ENCODE results near the gene ARL5B. TPM values are rescaled to one million over a fixed set of nuclear protein-coding genes. Genes with fewer than 3 reads are reported as not detected.

The ARL5B gene
- total and polyA plus RNA-seq, 5 donors from 2014 or later, result 1.1 to 37.4 (median 1.2) TPM

- Histone ChIP-seq H3K4me3 (ENCODE audit: low read depth, low read length) (peak overlapping the region; percentile 99), H3K27ac (ENCODE audit: insufficient read depth, low read length, poor library complexity, severe bottlenecking) (peak overlapping the region; percentile 98), H3K4me1 (ENCODE audit: control insufficient read depth, insufficient read depth, low read length, poor library complexity, severe bottlenecking) (peaks cover 40% of the 10 kb centered on the region), H3K9me3 (ENCODE audit: control insufficient read depth in 2 of 2, low read length in 2 of 2) (no peaks in the 10 kb centered on the region), H3K27me3 (ENCODE audit: control insufficient read depth, insufficient read depth, low read length) (no peaks in the 10 kb centered on the region), H3K36me3 (ENCODE audit: control insufficient read depth, insufficient read depth, low read length) (no peaks in the 10 kb centered on the region)
- ATAC-seq (ENCODE audit: low read depth in 2 of 2), result no peak
- Mint-ChIP-seq H3K9me3 (no peaks in the 10 kb centered on the region), H3K4me1 (peaks cover 30 to 58% (median 44%) of the 10 kb centered on the region in 4 donors), H3K27me3 (no peaks in the 10 kb centered on the region), H3K36me3 (peaks cover 5% of the 10 kb centered on the region), H3K27ac (peak overlapping the region; percentile 84 to 100 (median 99)), H3K4me3 (peak overlapping the region; percentile 96 to 100 (median 100))
- peak in 2 of 3 donors; percentile 9 to 65 for DNase-seq
Measured at GRCh38 chr10:18659819-18660535, 746 bp downstream of the ARL5B start.

- peak overlapping the region; percentile 99 for H3K4me3 ChIP-seq (ENCODE audit: low read depth, low read length)
- Mint-ChIP-seq H3K9me3 (no peaks in the 10 kb centered on the region), H3K27ac (peak overlapping the region; percentile 5 to 100 (median 21)), H3K36me3 (peaks cover 3% of the 10 kb centered on the region), H3K4me3 (peak overlapping the region; percentile 69 to 100 (median 82)), H3K4me1 (peaks cover 34 to 68% (median 51%) of the 10 kb centered on the region in 4 donors), H3K27me3 (no peaks in the 10 kb centered on the region)
- no peaks in the 10 kb centered on the region for H3K27me3 ChIP-seq (ENCODE audit: control insufficient read depth, insufficient read depth, low read length)
- H3K27ac ChIP-seq (ENCODE audit: insufficient read depth, low read length, poor library complexity, severe bottlenecking), result peak overlapping the region; percentile 98
- H3K9me3 ChIP-seq (ENCODE audit: control insufficient read depth in 2 of 2, low read length in 2 of 2), result no peaks in the 10 kb centered on the region
- H3K36me3 ChIP-seq (ENCODE audit: control insufficient read depth, insufficient read depth, low read length), result no peaks in the 10 kb centered on the region
- ATAC-seq (ENCODE audit: low read depth in 2 of 2) (no peak), DNase-seq (no peak)
- peaks cover 40% of the 10 kb centered on the region for H3K4me1 ChIP-seq (ENCODE audit: control insufficient read depth, insufficient read depth, low read length, poor library complexity, severe bottlenecking)
Measured at GRCh38 chr10:18660816-18661431, 1.7 kb downstream of the ARL5B start.

- DNase-seq, result no peak
- peaks cover 15% of the 10 kb centered on the region for H3K36me3 Mint-ChIP-seq
Measured at GRCh38 chr10:18664841-18665478, 5.7 kb downstream of the ARL5B start.

GRCh38 chr10:18665815-18666558, 6.8 kb downstream of the ARL5B start:
- ATAC-seq (ENCODE audit: low read depth in 2 of 2) (no peak), DNase-seq (no peak)
- no peaks in the 10 kb centered on the region for H3K27me3 Mint-ChIP-seq
- H3K9me3 Mint-ChIP-seq, result no peaks in the 10 kb centered on the region
- H3K9me3 ChIP-seq (ENCODE audit: control insufficient read depth in 2 of 2, low read length in 2 of 2), result no peaks in the 10 kb centered on the region
- H3K36me3 ChIP-seq (ENCODE audit: control insufficient read depth, insufficient read depth, low read length), result peaks cover 35% of the 10 kb centered on the region
- no peak overlapping the region for H3K27ac ChIP-seq (ENCODE audit: insufficient read depth, low read length, poor library complexity, severe bottlenecking)
- H3K4me3 Mint-ChIP-seq, result peak overlapping the region in 2 of 4 donors; percentile 44 to 64
- peaks cover 20% of the 10 kb centered on the region for H3K36me3 Mint-ChIP-seq
- peaks cover 16% of the 10 kb centered on the region for H3K4me1 ChIP-seq (ENCODE audit: control insufficient read depth, insufficient read depth, low read length, poor library complexity, severe bottlenecking)
- peak overlapping the region in 2 of 3 donors; percentile 22 to 55 for H3K27ac Mint-ChIP-seq
- H3K4me1 Mint-ChIP-seq, result peaks cover 35 to 62% (median 45%) of the 10 kb centered on the region in 4 donors
- H3K4me3 ChIP-seq (ENCODE audit: low read depth, low read length), result no peak overlapping the region
- H3K27me3 ChIP-seq (ENCODE audit: control insufficient read depth, insufficient read depth, low read length), result no peaks in the 10 kb centered on the region

More at GRCh38 chr10:18664841-18665478, 5.7 kb downstream of the ARL5B start:
- Mint-ChIP-seq H3K27me3 (no peaks in the 10 kb centered on the region), H3K4me3 (peak overlapping the region in 1 of 4 donors; percentile 44), H3K9me3 (no peaks in the 10 kb centered on the region), H3K4me1 (peaks cover 40 to 66% (median 48%) of the 10 kb centered on the region in 4 donors), H3K27ac (peak overlapping the region in 1 of 3 donors; percentile 52)
- peaks cover 26% of the 10 kb centered on the region for H3K4me1 ChIP-seq (ENCODE audit: control insufficient read depth, insufficient read depth, low read length, poor library complexity, severe bottlenecking)
- no peaks in the 10 kb centered on the region for H3K27me3 ChIP-seq (ENCODE audit: control insufficient read depth, insufficient read depth, low read length)
- peaks cover 31% of the 10 kb centered on the region for H3K36me3 ChIP-seq (ENCODE audit: control insufficient read depth, insufficient read depth, low read length)
- H3K9me3 ChIP-seq (ENCODE audit: control insufficient read depth in 2 of 2, low read length in 2 of 2), result no peaks in the 10 kb centered on the region
- ATAC-seq (ENCODE audit: low read depth in 2 of 2), result no peak
- no peak overlapping the region for H3K4me3 ChIP-seq (ENCODE audit: low read depth, low read length)
- H3K27ac ChIP-seq (ENCODE audit: insufficient read depth, low read length, poor library complexity, severe bottlenecking), result no peak overlapping the region

GRCh38 chr10:18666810-18667209, 7.6 kb downstream of the ARL5B start:
- Mint-ChIP-seq H3K9me3 (no peaks in the 10 kb centered on the region), H3K4me1 (peaks cover 28 to 59% (median 39%) of the 10 kb centered on the region in 4 donors)

GRCh38 chr10:18668026-18668425, 8.8 kb downstream of the ARL5B start:
- peaks cover 49% of the 10 kb centered on the region for H3K36me3 ChIP-seq (ENCODE audit: control insufficient read depth, insufficient read depth, low read length)
- H3K4me1 ChIP-seq (ENCODE audit: control insufficient read depth, insufficient read depth, low read length, poor library complexity, severe bottlenecking), result peaks cover 1% of the 10 kb centered on the region
- Mint-ChIP-seq H3K4me3 (no peak overlapping the region), H3K9me3 (no peaks in the 10 kb centered on the region), H3K27me3 (no peaks in the 10 kb centered on the region), H3K4me1 (peaks cover 26 to 47% (median 37%) of the 10 kb centered on the region in 4 donors), H3K36me3 (peaks cover 28% of the 10 kb centered on the region), H3K27ac (no peak overlapping the region)
- DNase-seq (no peak), ATAC-seq (ENCODE audit: low read depth in 2 of 2) (no peak)
- H3K9me3 ChIP-seq (ENCODE audit: control insufficient read depth in 2 of 2, low read length in 2 of 2), result no peaks in the 10 kb centered on the region
- no peak overlapping the region for H3K27ac ChIP-seq (ENCODE audit: insufficient read depth, low read length, poor library complexity, severe bottlenecking)
- H3K4me3 ChIP-seq (ENCODE audit: low read depth, low read length), result no peak overlapping the region
- no peaks in the 10 kb centered on the region for H3K27me3 ChIP-seq (ENCODE audit: control insufficient read depth, insufficient read depth, low read length)

More at GRCh38 chr10:18666810-18667209, 7.6 kb downstream of the ARL5B start:
- Histone ChIP-seq H3K4me1 (ENCODE audit: control insufficient read depth, insufficient read depth, low read length, poor library complexity, severe bottlenecking) (peaks cover 8% of the 10 kb centered on the region), H3K36me3 (ENCODE audit: control insufficient read depth, insufficient read depth, low read length) (peaks cover 42% of the 10 kb centered on the region), H3K27me3 (ENCODE audit: control insufficient read depth, insufficient read depth, low read length) (no peaks in the 10 kb centered on the region), H3K9me3 (ENCODE audit: control insufficient read depth in 2 of 2, low read length in 2 of 2) (no peaks in the 10 kb centered on the region), H3K4me3 (ENCODE audit: low read depth, low read length) (no peak overlapping the region), H3K27ac (ENCODE audit: insufficient read depth, low read length, poor library complexity, severe bottlenecking) (no peak overlapping the region)
- ATAC-seq (ENCODE audit: low read depth in 2 of 2) (no peak), DNase-seq (no peak)
- H3K27ac Mint-ChIP-seq, result peak overlapping the region in 1 of 3 donors; percentile 10
- H3K36me3 Mint-ChIP-seq, result peaks cover 26% of the 10 kb centered on the region
- no peaks in the 10 kb centered on the region for H3K27me3 Mint-ChIP-seq
- no peak overlapping the region for H3K4me3 Mint-ChIP-seq

GRCh38 chr10:18675086-18675801, 16.0 kb downstream of the ARL5B start:
- no peaks in the 10 kb centered on the region for H3K9me3 ChIP-seq (ENCODE audit: control insufficient read depth in 2 of 2, low read length in 2 of 2)
- Mint-ChIP-seq H3K4me3 (no peak overlapping the region), H3K36me3 (peaks cover 33% of the 10 kb centered on the region), H3K4me1 (peaks cover 5 to 11% (median 9%) of the 10 kb centered on the region in 4 donors), H3K27me3 (no peaks in the 10 kb centered on the region), H3K27ac (no peak overlapping the region), H3K9me3 (no peaks in the 10 kb centered on the region)
- no peak overlapping the region for H3K4me3 ChIP-seq (ENCODE audit: low read depth, low read length)
- ATAC-seq (ENCODE audit: low read depth in 2 of 2) (no peak), DNase-seq (no peak)
- H3K27me3 ChIP-seq (ENCODE audit: control insufficient read depth, insufficient read depth, low read length), result no peaks in the 10 kb centered on the region
- H3K4me1 ChIP-seq (ENCODE audit: control insufficient read depth, insufficient read depth, low read length, poor library complexity, severe bottlenecking), result no peaks in the 10 kb centered on the region
- peaks cover 45% of the 10 kb centered on the region for H3K36me3 ChIP-seq (ENCODE audit: control insufficient read depth, insufficient read depth, low read length)
- no peak overlapping the region for H3K27ac ChIP-seq (ENCODE audit: insufficient read depth, low read length, poor library complexity, severe bottlenecking)

Measured in CD4-positive, CD25-positive, alpha-beta regulatory T cell (primary cell).